Gastroesophageal sphincter (tissue), 4 donors: Measurements from ENCODE around the gene AQP6. TPM values are rescaled to one million over a fixed set of nuclear protein-coding genes. Genes with fewer than 3 reads are reported as not detected.

ENCODE experiments used
- ATAC-seq: fragments of 150-250 bp; one replicate; pipeline ENCODE4 v1.9.1; 2016; ENCODE audit warnings: mild to moderate bottlenecking, moderate library complexity
- H3K27ac ChIP-seq, 4 donors: fragments of 200-600 bp; sonication (generic) in 3 of 4; 1 replicate in 3 of 4; 2 replicates in 1 of 4; pipeline ENCODE4 v1.5.1; 2016 to 2019
- H3K27me3 ChIP-seq: fragments of 200-600 bp; sonication (generic); one replicate; pipeline ENCODE4 v1.5.1; 2019
- H3K36me3 ChIP-seq, 2 donors: fragments of 200-600 bp; sonication (generic); one replicate each; pipeline ENCODE4 v1.5.1; 2019; ENCODE audit warnings: control low read depth in 1 of 2
- H3K4me1 ChIP-seq, 3 donors: fragments of 200-600 bp; sonication (generic); 1 replicate in 2 of 3; 2 replicates in 1 of 3; pipeline ENCODE4 v1.5.1; 2016 to 2019; ENCODE audit warnings: control low read depth in 2 of 3
- H3K4me3 ChIP-seq, 2 donors: fragments of 200-600 bp; sonication (generic); one replicate each; pipeline ENCODE4 v1.5.1; 2019; ENCODE audit warnings: mild to moderate bottlenecking in 1 of 2, moderate library complexity in 1 of 2
- H3K9me3 ChIP-seq, 3 donors: fragments of 200-600 bp; sonication (generic); one replicate each; pipeline ENCODE4 v1.5.1; 2017 to 2019; ENCODE audit warnings: control low read depth in 2 of 3
- CTCF ChIP-seq, 4 experiments: fragments of 200-600 bp in 2 of 4; fragments of 450-650 bp in 2 of 4; sonication (generic) in 1 of 4; IDR thresholded peaks; one replicate each; pipeline ENCODE4 v1.5.1; 2017 to 2019; ENCODE audit warnings: antibody characterized with exemption in 4 of 4, mild to moderate bottlenecking in 2 of 4, moderate library complexity in 2 of 4
- EP300 ChIP-seq: sonication (generic); formaldehyde crosslinking; IDR thresholded peaks from one replicate; pipeline ENCODE4 v1.6.1; 2017; ENCODE audit warnings: antibody characterized with exemption, mild to moderate bottlenecking
- POLR2A ChIP-seq, 2 donors: fragments of 450-650 bp; IDR thresholded peaks; one replicate each; pipeline ENCODE4 v1.6.1; 2017; ENCODE audit warnings: antibody characterized with exemption in 2 of 2, mild to moderate bottlenecking in 2 of 2, moderate library complexity in 1 of 2
- POLR2AphosphoS5 ChIP-seq: sonication (generic); formaldehyde crosslinking; IDR thresholded peaks from one replicate; pipeline ENCODE4 v1.6.1; 2017; ENCODE audit warnings: antibody characterized with exemption
- WGBS, 2 donors: methylation state at CpG; one replicate each; pipeline ENCODE4 v1.1.5; 2018; ENCODE audit warnings: low coverage in 1 of 2; 5-methylcytosine and 5-hydroxymethylcytosine counted together
- total RNA-seq, 4 donors: library from RNA; depleted of rRNA; stranded (reverse); fragments of >200 nt; gene quantifications; one replicate each; pipeline ENCODE4 v1.1.0, GENCODE V29; 2016

The AQP6 gene
- total RNA-seq, 4 donors from 2014 or later: not detected

GRCh38 chr12:49939307-49939706 lies 33.4 kb upstream of the AQP6 start:
- Histone ChIP-seq H3K27me3 (no peaks in the 10 kb centered on the region), H3K4me3 (no peak overlapping the region), H3K9me3 (no peaks in the 10 kb centered on the region), H3K27ac (no peak overlapping the region), H3K36me3 (no peaks in the 10 kb centered on the region), H3K4me1 (no peaks in the 10 kb centered on the region)
- no peak for TF ChIP-seq POLR2A (IDR thresholded peaks at IDR 0.05)
- TF ChIP-seq CTCF (IDR thresholded peaks at IDR 0.05): no peak
- TF ChIP-seq POLR2AphosphoS5: no peak
- TF ChIP-seq EP300: no peak
- ATAC-seq: no peak

- H3K9me3 ChIP-seq: no peaks in the 10 kb centered on the region
- H3K4me3 ChIP-seq: no peak overlapping the region
- H3K27ac ChIP-seq: no peak overlapping the region
- H3K36me3 ChIP-seq: no peaks in the 10 kb centered on the region
- no peak for TF ChIP-seq POLR2AphosphoS5
- no peak for TF ChIP-seq EP300
- TF ChIP-seq POLR2A (IDR thresholded peaks at IDR 0.05): no peak
- TF ChIP-seq CTCF (IDR thresholded peaks at IDR 0.05): no peak
- H3K4me1 ChIP-seq: no peaks in the 10 kb centered on the region
- H3K27me3 ChIP-seq: no peaks in the 10 kb centered on the region
- WGBS, 2 donors: no CpG with 5 or more reads among the region's 1 CpG
- no peak for ATAC-seq
Measured at GRCh38 chr12:49939707-49940106, 33.0 kb upstream of the AQP6 start.

GRCh38 chr12:49941556-49942511 lies 30.9 kb upstream of the AQP6 start:
- no peaks in the 10 kb centered on the region for H3K27me3 ChIP-seq
- H3K4me1 ChIP-seq: peaks cover 0 to 11% (median 0%) of the 10 kb centered on the region in 3 donors
- H3K27ac ChIP-seq: no peak overlapping the region
- TF ChIP-seq CTCF (IDR thresholded peaks at IDR 0.05) (no peak), POLR2AphosphoS5 (no peak)
- 70 to 77% methylated on average over 4 to 5 of the region's 13 CpGs for WGBS, 2 donors
- no peak overlapping the region for H3K4me3 ChIP-seq
- ATAC-seq: no peak
- no peaks in the 10 kb centered on the region for H3K36me3 ChIP-seq
- no peaks in the 10 kb centered on the region for H3K9me3 ChIP-seq

GRCh38 chr12:49942512-49942893 lies 30.2 kb upstream of the AQP6 start:
- H3K4me3 ChIP-seq: no peak overlapping the region
- H3K4me1 ChIP-seq: peaks cover 0 to 11% (median 0%) of the 10 kb centered on the region in 3 donors
- TF ChIP-seq POLR2A (IDR thresholded peaks at IDR 0.05) (no peak), POLR2AphosphoS5 (no peak), CTCF (IDR thresholded peaks at IDR 0.05) (no peak), EP300 (no peak)
- no peaks in the 10 kb centered on the region for H3K27me3 ChIP-seq
- H3K36me3 ChIP-seq: no peaks in the 10 kb centered on the region
- no peaks in the 10 kb centered on the region for H3K9me3 ChIP-seq
- H3K27ac ChIP-seq: no peak overlapping the region
- WGBS, 2 donors: 79 to 94% methylated on average over 2 of the region's 3 CpGs
- no peak for ATAC-seq
